Dermis microvascular lymphatic vessel endothelial cell (primary cell): ENCODE measurements around the gene CTCF. TPM values are rescaled to one million over a fixed set of nuclear protein-coding genes. Genes with fewer than 3 reads are reported as not detected.

Experiments used
- DNase-seq, 2 donors: peaks; one replicate each; pipeline versions ENCODE4 v3.0.0 to v3.0.0-alpha.2; 2010; ENCODE audit warnings: low read depth in 2 of 2
- total RNA-seq: library from RNA; depleted of rRNA; stranded (reverse); fragments of >200 nt; gene quantifications from 2 replicates; pipeline ENCODE4 v1.2.1, GENCODE V29; 2014

Gene CTCF
- total RNA-seq, 1 donor from 2014 or later = 22.6 TPM

GRCh38 chr16:67651039-67651438 is 88.7 kb downstream of the CTCF start:
- DNase-seq = no peak

- no peak for DNase-seq
Measured at GRCh38 chr16:67651847-67652246, 89.5 kb downstream of the CTCF start.

GRCh38 chr16:67652578-67653127 is 90.3 kb downstream of the CTCF start:
- peak in 1 of 2 donors; percentile 35 for DNase-seq

GRCh38 chr16:67653128-67653788 is 90.9 kb downstream of the CTCF start:
- DNase-seq = no peak

GRCh38 chr16:67653789-67654402 is 91.6 kb downstream of the CTCF start:
- no peak for DNase-seq

GRCh38 chr16:67654403-67654911 is 92.1 kb downstream of the CTCF start:
- DNase-seq = no peak

GRCh38 chr16:67655363-67655762 is 93.0 kb downstream of the CTCF start:
- no peak for DNase-seq

GRCh38 chr16:67656344-67657016 is 94.2 kb downstream of the CTCF start:
- no peak for DNase-seq

- no peak for DNase-seq
Measured at GRCh38 chr16:67657017-67657608, 94.8 kb downstream of the CTCF start.

GRCh38 chr16:67657751-67658518 is 95.6 kb downstream of the CTCF start:
- DNase-seq = no peak

- no peak for DNase-seq
Measured at GRCh38 chr16:67658849-67659674, 96.7 kb downstream of the CTCF start.

- DNase-seq = peak; percentile 73 to 88
Measured at GRCh38 chr16:67659675-67660563, 97.6 kb downstream of the CTCF start, which contains the start of gene ACD. Gene ACD (minus strand): TSS chr16:67660260. CDS start chr16:67660220, 40 bp downstream.

GRCh38 chr16:67660564-67661028 is 98.3 kb downstream of the CTCF start, which contains the start of gene PARD6A:
Gene PARD6A (plus strand): TSS chr16:67660960. CDS start chr16:67661039, 79 bp downstream.
- peak; percentile 94 to 98 for DNase-seq

GRCh38 chr16:67661101-67661761 is 98.9 kb downstream of the CTCF start:
- DNase-seq = peak in 1 of 2 donors; percentile 66

GRCh38 chr16:67661886-67662652 is 99.7 kb downstream of the CTCF start:
- DNase-seq = no peak

- no peak for DNase-seq
Measured at GRCh38 chr16:67662653-67663010, 100.3 kb downstream of the CTCF start.

- DNase-seq = peak in 1 of 2 donors; percentile 26
Measured at GRCh38 chr16:67663151-67663876, 101.0 kb downstream of the CTCF start.
